Measurements from ENCODE around the gene TMOD1. TPM values are rescaled to one million over a fixed set of nuclear protein-coding genes. Genes with fewer than 3 reads are reported as not detected.

Gene TMOD1
- total and polyA plus RNA-seq, 9 of the 15 experiments (the other 6 are each of a cell fraction or from before 2014, with no cell fraction given) = 7.1 to 41.2 (median 14.2) TPM

GRCh38 chr9:97510797-97511654 is 9.6 kb downstream of the TMOD1 start (continued):
- TF ChIP-seq STAT6 (CRISPR knock-in tag; IDR thresholded peaks at IDR 0.05) (no peak), TSHZ1 (CRISPR knock-in tag; IDR thresholded peaks at IDR 0.05) (no peak), CBX1 (IDR thresholded peaks at IDR 0.05; ENCODE audit: low read depth) (no peak), SREBF2 (CRISPR knock-in tag; IDR thresholded peaks at IDR 0.05) (no peak), TBL1XR1 (IDR thresholded peaks at IDR 0.05; ENCODE audit: low read length in 2 of 2) (0 out of 4 replicates have a peak, but pooled peaks of 1 of the 2 experiments have one; percentile 19), HNRNPK (IDR thresholded peaks at IDR 0.05; ENCODE audit: low read depth, low read length, poor library complexity, severe bottlenecking) (no peak), TRIM24 (IDR thresholded peaks at IDR 0.05) (peak; percentile 41 to 47; a peak in 2 of 4 replicates), DACH1 (IDR thresholded peaks at IDR 0.05; ENCODE audit: partially characterized antibody) (peak; percentile 56), SMARCA4 (IDR thresholded peaks at IDR 0.05) (peak; percentile 64; the same call in 1 of the 2 replicates), ZNF639 (CRISPR knock-in tag; conservative IDR thresholded peaks at IDR 0.05 in 1 of 2, IDR thresholded peaks at IDR 0.05 in 1 of 2) (peak in 1 of 2 experiments; percentile 51; a peak in 1 of 4 replicates), ARID4B (CRISPR knock-in tag; IDR thresholded peaks at IDR 0.05) (peak; percentile 46; the same call in 1 of the 2 replicates)

All from K562 (cell line).